Measurements from ENCODE around the gene ELMO1. TPM values are rescaled to one million over a fixed set of nuclear protein-coding genes. Genes with fewer than 3 reads are reported as not detected.

Gene ELMO1
- total RNA-seq, 6 donors from 2014 or later: 51.4 to 204 (median 73.7) TPM

- H3K27me3 ChIP-seq: no peaks in the 10 kb centered on the region
- no peaks in the 10 kb centered on the region for H3K4me1 ChIP-seq
- 95 to 96% methylated on average over 2 of the region's 2 CpGs for WGBS, 2 donors
- no peaks in the 10 kb centered on the region for H3K36me3 ChIP-seq
- no peak overlapping the region for H3K27ac ChIP-seq
- TF ChIP-seq POLR2A (IDR thresholded peaks at IDR 0.05): no peak
- no peak for TF ChIP-seq EP300 (IDR thresholded peaks at IDR 0.05)
- TF ChIP-seq POLR2AphosphoS5 (IDR thresholded peaks at IDR 0.05): no peak
- TF ChIP-seq, protein P1, sequence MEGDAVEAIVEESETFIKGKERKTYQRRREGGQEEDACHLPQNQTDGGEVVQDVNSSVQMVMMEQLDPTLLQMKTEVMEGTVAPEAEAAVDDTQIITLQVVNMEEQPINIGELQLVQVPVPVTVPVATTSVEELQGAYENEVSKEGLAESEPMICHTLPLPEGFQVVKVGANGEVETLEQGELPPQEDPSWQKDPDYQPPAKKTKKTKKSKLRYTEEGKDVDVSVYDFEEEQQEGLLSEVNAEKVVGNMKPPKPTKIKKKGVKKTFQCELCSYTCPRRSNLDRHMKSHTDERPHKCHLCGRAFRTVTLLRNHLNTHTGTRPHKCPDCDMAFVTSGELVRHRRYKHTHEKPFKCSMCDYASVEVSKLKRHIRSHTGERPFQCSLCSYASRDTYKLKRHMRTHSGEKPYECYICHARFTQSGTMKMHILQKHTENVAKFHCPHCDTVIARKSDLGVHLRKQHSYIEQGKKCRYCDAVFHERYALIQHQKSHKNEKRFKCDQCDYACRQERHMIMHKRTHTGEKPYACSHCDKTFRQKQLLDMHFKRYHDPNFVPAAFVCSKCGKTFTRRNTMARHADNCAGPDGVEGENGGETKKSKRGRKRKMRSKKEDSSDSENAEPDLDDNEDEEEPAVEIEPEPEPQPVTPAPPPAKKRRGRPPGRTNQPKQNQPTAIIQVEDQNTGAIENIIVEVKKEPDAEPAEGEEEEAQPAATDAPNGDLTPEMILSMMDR (IDR thresholded peaks at IDR 0.05): no peak
- DNase-seq: no peak
- ATAC-seq (ENCODE audit: low FRiP score in 2 of 2): no peak
- no peaks in the 10 kb centered on the region for H3K9me3 ChIP-seq
- no peak overlapping the region for H3K4me3 ChIP-seq
Measured at GRCh38 chr7:37069336-37069735, 379.3 kb downstream of the ELMO1 start.

DNA sequence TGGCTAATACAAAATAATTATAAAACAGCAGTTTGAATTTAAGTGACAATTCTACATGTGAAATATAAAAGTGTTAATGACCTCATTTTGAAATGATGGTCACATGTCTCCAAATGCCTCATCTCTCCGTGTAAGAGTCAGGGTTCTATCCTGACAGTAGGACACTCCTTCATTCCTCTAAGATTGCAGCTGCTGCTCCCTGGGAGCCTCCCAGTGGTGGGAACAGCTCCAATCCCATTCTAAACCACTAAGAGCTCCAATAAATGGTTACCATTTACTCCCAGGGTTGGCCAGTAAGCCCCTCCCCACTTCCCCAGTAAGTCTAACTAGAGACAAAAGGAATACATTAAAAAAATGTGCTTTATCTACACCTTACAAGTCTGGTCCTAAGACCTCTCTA is 379.8 kb downstream of the ELMO1 start:
- 69 to 73% methylated on average over 1 of the region's 1 CpG for WGBS, 2 donors
- no peaks in the 10 kb centered on the region for H3K27me3 ChIP-seq
- DNase-seq: no peak
- no peak for ATAC-seq (ENCODE audit: low FRiP score in 2 of 2)
- no peaks in the 10 kb centered on the region for H3K4me1 ChIP-seq
- no peak overlapping the region for H3K4me3 ChIP-seq
- H3K36me3 ChIP-seq: no peaks in the 10 kb centered on the region
- H3K9me3 ChIP-seq: no peaks in the 10 kb centered on the region
- TF ChIP-seq POLR2A (IDR thresholded peaks at IDR 0.05): no peak
- no peak for TF ChIP-seq EP300 (IDR thresholded peaks at IDR 0.05)
- TF ChIP-seq, protein P1 (IDR thresholded peaks at IDR 0.05): no peak
- TF ChIP-seq POLR2AphosphoS5 (IDR thresholded peaks at IDR 0.05): no peak
- no peak overlapping the region for H3K27ac ChIP-seq

- Histone ChIP-seq H3K27me3 (no peaks in the 10 kb centered on the region), H3K36me3 (no peaks in the 10 kb centered on the region), H3K9me3 (no peaks in the 10 kb centered on the region), H3K4me3 (no peak overlapping the region), H3K4me1 (no peaks in the 10 kb centered on the region), H3K27ac (no peak overlapping the region)
- 87 to 90% methylated on average over 4 of the region's 4 CpGs for WGBS, 2 donors
- ATAC-seq (ENCODE audit: low FRiP score in 2 of 2) (no peak), DNase-seq (no peak)
- TF ChIP-seq, protein P1 (IDR thresholded peaks at IDR 0.05): no peak
- TF ChIP-seq POLR2A (IDR thresholded peaks at IDR 0.05) (no peak), EP300 (IDR thresholded peaks at IDR 0.05) (no peak), POLR2AphosphoS5 (IDR thresholded peaks at IDR 0.05) (no peak)
Measured at GRCh38 chr7:37068038-37068437, 380.6 kb downstream of the ELMO1 start.

GRCh38 chr7:37065779-37066271 is 382.8 kb downstream of the ELMO1 start:
- 89 to 91% methylated on average over 5 of the region's 5 CpGs for WGBS, 2 donors
- DNase-seq: no peak
- H3K4me1 ChIP-seq: no peaks in the 10 kb centered on the region
- H3K9me3 ChIP-seq: no peaks in the 10 kb centered on the region
- no peak overlapping the region for H3K4me3 ChIP-seq
- TF ChIP-seq POLR2AphosphoS5 (IDR thresholded peaks at IDR 0.05): no peak
- no peak for TF ChIP-seq EP300 (IDR thresholded peaks at IDR 0.05)
- TF ChIP-seq, protein P1 (IDR thresholded peaks at IDR 0.05): no peak
- no peak for TF ChIP-seq POLR2A (IDR thresholded peaks at IDR 0.05)
- peak in 1 of 2 donors; percentile 75 for ATAC-seq (ENCODE audit: low FRiP score in 2 of 2)
- no peaks in the 10 kb centered on the region for H3K36me3 ChIP-seq
- H3K27ac ChIP-seq: no peak overlapping the region
- no peaks in the 10 kb centered on the region for H3K27me3 ChIP-seq

DNA sequence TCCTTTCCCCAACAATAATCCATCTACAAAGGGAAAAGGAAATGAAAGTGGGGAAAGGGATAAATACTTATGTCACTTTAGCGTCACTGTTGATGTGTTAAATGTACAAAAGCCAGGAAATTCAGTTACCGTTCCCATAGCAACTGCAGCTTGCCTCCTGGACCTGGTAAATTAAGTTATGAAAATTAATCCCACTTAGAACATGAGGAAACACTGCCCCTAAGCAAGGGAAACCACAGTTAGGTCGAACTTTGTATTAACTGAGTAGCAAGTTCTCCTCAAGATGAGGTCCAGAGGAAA is 386.2 kb downstream of the ELMO1 start:
- no peak for DNase-seq
- Histone ChIP-seq H3K4me1 (no peaks in the 10 kb centered on the region), H3K9me3 (no peaks in the 10 kb centered on the region), H3K4me3 (no peak overlapping the region), H3K27me3 (no peaks in the 10 kb centered on the region), H3K36me3 (no peaks in the 10 kb centered on the region), H3K27ac (no peak overlapping the region)
- TF ChIP-seq, protein P1 (IDR thresholded peaks at IDR 0.05): no peak
- TF ChIP-seq POLR2AphosphoS5 (IDR thresholded peaks at IDR 0.05) (no peak), EP300 (IDR thresholded peaks at IDR 0.05) (no peak), POLR2A (IDR thresholded peaks at IDR 0.05) (no peak)
- 57 to 63% methylated on average over 3 of the region's 3 CpGs for WGBS, 2 donors
- ATAC-seq (ENCODE audit: low FRiP score in 2 of 2): no peak
